Activated B cell treated with CpG ODN at 0.5 μM for 24 hours (primary cell): ENCODE data around the gene HGFAC. TPM values are rescaled to one million over a fixed set of nuclear protein-coding genes. Genes with fewer than 3 reads are reported as not detected.

Source experiments
- ATAC-seq: fragments of 200-7000 bp; cut with Tn5 transposase; one replicate; pipeline ENCODE4 v1.10.0; 2021; ENCODE audit warnings: low read depth, mild to moderate bottlenecking, moderate library complexity
- CTCF ChIA-PET: fragments of 350-600 bp; sonication (Branson Sonifier 250); formaldehyde crosslinking; loops from one replicate; lab custom pipeline; 2021; ENCODE audit warnings: antibody characterized with exemption; lab: Charles Lee
- POLR2A ChIA-PET: fragments of 350-600 bp; sonication (Branson Sonifier 250); formaldehyde crosslinking; loops from one replicate; lab custom pipeline; 2021; ENCODE audit warnings: antibody characterized with exemption; lab: Charles Lee
- DNase-seq: peaks from one replicate; pipeline ENCODE4 v3.0.0; 2022
- H3K27ac Mint-ChIP-seq: one replicate; pipeline ENCODE4 v1.8.0; 2020; ENCODE audit warnings: mixed read lengths
- H3K27me3 Mint-ChIP-seq: one replicate; pipeline ENCODE4 v1.8.0; 2021; ENCODE audit warnings: mixed read lengths
- H3K36me3 Mint-ChIP-seq: one replicate; pipeline ENCODE4 v1.8.0; 2021; ENCODE audit warnings: low read depth, mixed read lengths
- H3K4me1 Mint-ChIP-seq: one replicate; pipeline ENCODE4 v1.8.0; 2021; ENCODE audit warnings: mixed read lengths
- H3K4me3 Mint-ChIP-seq: one replicate; pipeline ENCODE4 v1.8.0; 2020; ENCODE audit warnings: mild to moderate bottlenecking, mixed read lengths
- H3K9me3 Mint-ChIP-seq: one replicate; pipeline ENCODE4 v1.8.0; 2020; ENCODE audit warnings: mixed read lengths
- CTCF ChIP-seq: fragments of 200-600 bp; IDR thresholded peaks from one replicate; pipeline ENCODE4 v1.8.0; 2022; ENCODE audit warnings: antibody characterized with exemption, mild to moderate bottlenecking
- intact Hi-C: fragments of 100-400 bp; cut with micrococcal nuclease; formaldehyde crosslinking; loops from one replicate; pipeline ENCODE4 v1.15.1; 2024
- total RNA-seq: library from RNA; stranded (reverse); gene quantifications from 2 replicates; pipeline ENCODE4 v1.2.3, GENCODE V29; 2022

Gene HGFAC
- total RNA-seq, 1 donor from 2014 or later, result not detected

GRCh38 chr4:3472411-3473141, 30.8 kb downstream of the HGFAC start:
- intact Hi-C loops, result no loop called here
- no peaks in the 10 kb centered on the region for H3K4me1 Mint-ChIP-seq
- no peak overlapping the region for H3K27ac Mint-ChIP-seq
- no peak for TF ChIP-seq CTCF
- no peaks in the 10 kb centered on the region for H3K9me3 Mint-ChIP-seq
- ChIA-PET POLR2A (no interaction called here), CTCF (no interaction called here)
- DNase-seq, result no peak
- no peak for ATAC-seq
- H3K27me3 Mint-ChIP-seq, result peaks cover 8% of the 10 kb centered on the region
- no peaks in the 10 kb centered on the region for H3K36me3 Mint-ChIP-seq
- no peak overlapping the region for H3K4me3 Mint-ChIP-seq

GRCh38 chr4:3473181-3473950, 31.6 kb downstream of the HGFAC start:
- TF ChIP-seq CTCF, result no peak
- no peaks in the 10 kb centered on the region for H3K9me3 Mint-ChIP-seq
- CTCF ChIA-PET, result no interaction called here
- intact Hi-C loops, result no loop called here
- H3K36me3 Mint-ChIP-seq, result no peaks in the 10 kb centered on the region
- DNase-seq, result no peak
- H3K4me1 Mint-ChIP-seq, result no peaks in the 10 kb centered on the region
- H3K4me3 Mint-ChIP-seq, result no peak overlapping the region
- no peak for ATAC-seq
- POLR2A ChIA-PET, result no interaction called here
- no peak overlapping the region for H3K27ac Mint-ChIP-seq
- peaks cover 8% of the 10 kb centered on the region for H3K27me3 Mint-ChIP-seq

GRCh38 chr4:3473996-3474765, 32.4 kb downstream of the HGFAC start:
- Mint-ChIP-seq H3K27ac (no peak overlapping the region), H3K4me3 (no peak overlapping the region), H3K27me3 (peaks cover 8% of the 10 kb centered on the region), H3K9me3 (no peaks in the 10 kb centered on the region), H3K36me3 (no peaks in the 10 kb centered on the region), H3K4me1 (no peaks in the 10 kb centered on the region)
- ChIA-PET POLR2A (no interaction called here), CTCF (no interaction called here)
- DNase-seq (no peak), ATAC-seq (no peak)
- TF ChIP-seq CTCF, result no peak
- intact Hi-C loops, result no loop called here

GRCh38 chr4:3475041-3475712, 33.4 kb downstream of the HGFAC start:
- intact Hi-C loops, result no loop called here
- Mint-ChIP-seq H3K27me3 (peaks cover 8% of the 10 kb centered on the region), H3K4me3 (no peak overlapping the region), H3K9me3 (no peaks in the 10 kb centered on the region), H3K4me1 (no peaks in the 10 kb centered on the region), H3K27ac (no peak overlapping the region), H3K36me3 (no peaks in the 10 kb centered on the region)
- ATAC-seq (no peak), DNase-seq (no peak)
- POLR2A ChIA-PET, result no interaction called here
- CTCF ChIA-PET, result no interaction called here
- no peak for TF ChIP-seq CTCF
